Esophagus muscularis mucosa (tissue), 4 donors: ENCODE measurements around the gene ID1. TPM values are rescaled to one million over a fixed set of nuclear protein-coding genes. Genes with fewer than 3 reads are reported as not detected.
"Not testable (repeated sequence)": the region's sequence is repeated elsewhere in the genome, so short reads cannot be mapped to it uniquely, and the experiment has no call there.

Experiments
- DNase-seq: peaks from one replicate; pipeline ENCODE4 v3.0.0-alpha.2; 2017; ENCODE audit errors: extremely low spot score
- H3K27ac ChIP-seq, 4 donors: fragments of 200-600 bp; sonication (generic); replicated peaks in 1 of 4; 1 replicate in 3 of 4; 2 replicates in 1 of 4; pipeline ENCODE4 v1.5.1; 2016 to 2019; ENCODE audit warnings: mild to moderate bottlenecking in 1 of 4
- H3K27me3 ChIP-seq, 4 donors: fragments of 200-600 bp; sonication (generic); one replicate each; pipeline versions ENCODE4 v1.5.1 to v1.6.0; 2016 to 2019
- H3K36me3 ChIP-seq, 4 donors: fragments of 200-600 bp; sonication (generic); one replicate each; pipeline ENCODE4 v1.5.1; 2016 to 2019
- H3K4me1 ChIP-seq, 4 donors: fragments of 200-600 bp; sonication (generic); one replicate each; pipeline ENCODE4 v1.5.1; 2016 to 2019
- H3K4me3 ChIP-seq, 4 donors: fragments of 200-600 bp; sonication (generic); 1 replicate in 2 of 4; 2 replicates in 2 of 4; pipeline ENCODE4 v1.5.1; 2016 to 2019; ENCODE audit warnings: mild to moderate bottlenecking in 4 of 4, moderate library complexity in 1 of 4
- H3K9me3 ChIP-seq, 4 donors: fragments of 200-600 bp; sonication (generic); 1 replicate in 3 of 4; 2 replicates in 1 of 4; pipeline ENCODE4 v1.5.1; 2016 to 2019
- EP300 ChIP-seq: sonication (generic); formaldehyde crosslinking; IDR thresholded peaks from one replicate; pipeline ENCODE4 v1.6.1; 2017; ENCODE audit warnings: antibody characterized with exemption
- POLR2A ChIP-seq: fragments of 450-650 bp; IDR thresholded peaks from one replicate; pipeline ENCODE4 v1.6.1; 2017; ENCODE audit warnings: antibody characterized with exemption, moderate library complexity, mild to moderate bottlenecking, low read depth
- POLR2AphosphoS5 ChIP-seq, 2 donors: sonication (generic); formaldehyde crosslinking; IDR thresholded peaks; one replicate each; pipeline ENCODE4 v1.6.1; 2017; ENCODE audit warnings: antibody characterized with exemption in 2 of 2
- WGBS: methylation state at CpG from one replicate; pipeline ENCODE4 v1.1.5; 2018; 5-methylcytosine and 5-hydroxymethylcytosine counted together
- intact Hi-C: fragments of 100-400 bp; cut with DNase I; formaldehyde crosslinking; loops from one replicate; pipeline ENCODE4 v1.15.1; 2023
- total RNA-seq, 4 donors: library from RNA; depleted of rRNA; stranded (reverse); fragments of >200 nt; gene quantifications; one replicate each; pipeline versions ENCODE4 v1.1.0 to v1.2.1, GENCODE V29; 2016
- TF ChIP-seq, protein P1 (sequence below), 3 experiments: fragments of 200-600 bp in 2 of 3; fragments of 450-650 bp in 1 of 3; sonication (generic) in 2 of 3; IDR thresholded peaks; one replicate each; pipeline ENCODE4 v1.5.1; 2017 to 2019; ENCODE audit warnings: antibody characterized with exemption in 3 of 3, mild to moderate bottlenecking in 2 of 3, moderate library complexity in 1 of 3

Gene ID1
- total RNA-seq, 4 donors from 2014 or later = 199 to 744 (median 532) TPM

DNA sequence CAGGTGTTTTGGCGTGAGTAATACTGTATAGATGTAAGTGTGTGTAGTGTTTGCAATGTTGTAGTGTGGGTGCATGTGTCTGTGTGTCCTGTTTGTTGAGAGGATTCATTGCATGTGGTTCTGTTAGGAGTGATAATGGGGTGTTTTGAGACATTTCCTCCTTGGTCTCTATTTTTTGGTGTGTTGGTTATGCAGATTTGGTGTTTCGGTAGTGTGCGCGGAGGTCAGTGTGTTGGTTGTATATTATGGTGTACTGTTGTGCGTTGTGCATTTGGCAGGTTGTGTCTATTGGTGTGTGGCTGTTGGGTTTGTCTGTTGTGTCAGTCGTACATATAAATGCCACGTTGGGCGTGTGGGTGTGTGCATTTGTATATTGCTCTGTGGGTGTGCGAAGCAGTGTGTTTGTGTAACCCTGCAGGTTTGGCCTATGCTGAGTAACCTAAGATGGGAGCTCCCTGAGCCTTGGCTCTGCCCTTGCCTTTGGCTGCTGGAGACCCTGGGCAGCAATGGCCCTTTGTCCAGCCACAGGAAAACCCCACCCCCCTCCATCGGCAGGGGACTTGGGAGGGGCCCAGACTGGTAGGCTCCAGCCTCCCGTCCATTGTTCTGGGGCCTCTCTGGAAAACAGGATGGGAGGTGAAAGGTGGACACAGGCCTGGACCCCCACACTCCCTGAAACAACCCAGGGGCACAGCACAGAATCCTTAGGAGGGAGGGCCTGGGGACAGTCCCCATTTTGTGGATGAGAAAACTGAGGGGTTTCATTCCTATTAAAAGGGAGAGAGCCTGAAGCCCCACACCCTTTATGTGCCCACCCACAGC is 10.3 kb upstream of the ID1 start:
- intact Hi-C loops = no loop called here
- Histone ChIP-seq H3K9me3 (no peaks in the 10 kb centered on the region), H3K4me1 (peaks cover 15 to 35% (median 30%) of the 10 kb centered on the region in 4 donors), H3K27ac (peak overlapping the region; percentile 67 to 81 (median 77)), H3K27me3 (no peaks in the 10 kb centered on the region), H3K36me3 (no peaks in the 10 kb centered on the region), H3K4me3 (no peak overlapping the region)
- WGBS = 84% methylated on average over 9 of the region's 11 CpGs
- peak; percentile 33 to 39 for TF ChIP-seq POLR2AphosphoS5 (IDR thresholded peaks at IDR 0.05)
- TF ChIP-seq, protein P1, sequence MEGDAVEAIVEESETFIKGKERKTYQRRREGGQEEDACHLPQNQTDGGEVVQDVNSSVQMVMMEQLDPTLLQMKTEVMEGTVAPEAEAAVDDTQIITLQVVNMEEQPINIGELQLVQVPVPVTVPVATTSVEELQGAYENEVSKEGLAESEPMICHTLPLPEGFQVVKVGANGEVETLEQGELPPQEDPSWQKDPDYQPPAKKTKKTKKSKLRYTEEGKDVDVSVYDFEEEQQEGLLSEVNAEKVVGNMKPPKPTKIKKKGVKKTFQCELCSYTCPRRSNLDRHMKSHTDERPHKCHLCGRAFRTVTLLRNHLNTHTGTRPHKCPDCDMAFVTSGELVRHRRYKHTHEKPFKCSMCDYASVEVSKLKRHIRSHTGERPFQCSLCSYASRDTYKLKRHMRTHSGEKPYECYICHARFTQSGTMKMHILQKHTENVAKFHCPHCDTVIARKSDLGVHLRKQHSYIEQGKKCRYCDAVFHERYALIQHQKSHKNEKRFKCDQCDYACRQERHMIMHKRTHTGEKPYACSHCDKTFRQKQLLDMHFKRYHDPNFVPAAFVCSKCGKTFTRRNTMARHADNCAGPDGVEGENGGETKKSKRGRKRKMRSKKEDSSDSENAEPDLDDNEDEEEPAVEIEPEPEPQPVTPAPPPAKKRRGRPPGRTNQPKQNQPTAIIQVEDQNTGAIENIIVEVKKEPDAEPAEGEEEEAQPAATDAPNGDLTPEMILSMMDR (IDR thresholded peaks at IDR 0.05) = no peak
- DNase-seq = no peak

DNA sequence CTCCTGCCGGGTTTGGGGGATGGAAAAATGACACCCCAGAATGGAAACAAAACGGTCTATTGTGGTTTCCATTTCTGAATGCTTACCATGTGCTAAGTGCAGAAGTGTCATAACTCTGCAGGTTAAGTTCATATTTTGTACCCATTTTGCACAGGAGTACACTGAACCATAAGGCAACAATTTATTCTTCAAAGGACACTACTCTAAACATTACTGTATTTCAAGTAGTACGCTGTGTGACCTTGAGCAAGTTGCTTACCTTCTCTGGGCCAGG is 9.8 kb upstream of the ID1 start:
- Histone ChIP-seq H3K36me3 (no peaks in the 10 kb centered on the region), H3K27ac (peak overlapping the region; percentile 67 to 81 (median 77)), H3K4me1 (peaks cover 15 to 35% (median 30%) of the 10 kb centered on the region in 4 donors), H3K9me3 (no peaks in the 10 kb centered on the region), H3K27me3 (no peaks in the 10 kb centered on the region), H3K4me3 (no peak overlapping the region)
- TF ChIP-seq POLR2A = no peak
- no peak for TF ChIP-seq EP300
- TF ChIP-seq, protein P1 (IDR thresholded peaks at IDR 0.05) = no peak
- no peak for TF ChIP-seq POLR2AphosphoS5 (IDR thresholded peaks at IDR 0.05)
- intact Hi-C loops = no loop called here
- DNase-seq = no peak
- 85% methylated on average over 3 of the region's 3 CpGs for WGBS

DNA sequence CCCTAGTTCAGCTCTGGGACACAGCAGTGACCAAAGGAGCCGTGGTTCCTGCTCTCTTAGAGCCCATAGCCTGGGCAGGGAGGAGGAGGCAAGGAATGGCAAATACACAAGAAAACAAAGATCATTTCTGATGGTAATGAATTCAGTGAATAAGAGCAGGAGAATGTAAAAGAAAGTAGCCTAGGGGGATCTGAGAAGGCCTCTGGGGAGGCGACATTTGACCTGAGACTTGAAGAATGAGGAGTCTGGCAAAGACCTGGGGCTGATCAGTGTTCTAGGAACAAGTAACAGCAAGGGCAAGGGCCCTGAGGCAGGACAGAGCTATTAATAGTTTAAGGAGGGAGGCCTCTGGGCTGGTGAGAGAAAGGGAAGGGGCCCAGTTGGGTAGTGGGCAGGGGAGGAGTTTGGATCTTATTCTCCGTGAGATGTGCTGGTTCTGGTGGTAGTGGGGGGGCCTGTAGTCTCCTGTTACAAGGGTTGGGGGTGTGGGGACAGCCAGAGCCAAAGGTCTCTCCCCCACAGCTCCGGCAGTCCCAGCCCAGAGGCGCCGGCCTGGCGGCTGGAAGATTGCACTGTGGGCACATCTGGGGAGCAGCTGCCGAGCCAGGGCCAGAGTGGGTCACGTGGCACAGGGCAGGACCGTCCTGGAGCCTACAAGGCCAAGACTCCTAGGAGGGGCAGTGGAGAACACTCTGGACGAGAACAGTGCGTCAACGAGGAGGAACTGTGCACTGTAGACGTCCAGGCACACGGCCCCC is 9.3 kb upstream of the ID1 start:
- no peak for DNase-seq
- Histone ChIP-seq H3K27ac (peak overlapping the region; percentile 67 to 81 (median 77)), H3K9me3 (no peaks in the 10 kb centered on the region), H3K27me3 (no peaks in the 10 kb centered on the region), H3K36me3 (no peaks in the 10 kb centered on the region), H3K4me1 (peaks cover 15 to 35% (median 30%) of the 10 kb centered on the region in 4 donors), H3K4me3 (no peak overlapping the region)
- WGBS = 44% methylated on average over 15 of the region's 15 CpGs
- intact Hi-C loops = no loop called here
- peak; percentile 81 for TF ChIP-seq EP300
- TF ChIP-seq, protein P1 (IDR thresholded peaks at IDR 0.05) = no peak
- TF ChIP-seq POLR2AphosphoS5 (IDR thresholded peaks at IDR 0.05) = peak; percentile 85 to 87
- no peak for TF ChIP-seq POLR2A

DNA sequence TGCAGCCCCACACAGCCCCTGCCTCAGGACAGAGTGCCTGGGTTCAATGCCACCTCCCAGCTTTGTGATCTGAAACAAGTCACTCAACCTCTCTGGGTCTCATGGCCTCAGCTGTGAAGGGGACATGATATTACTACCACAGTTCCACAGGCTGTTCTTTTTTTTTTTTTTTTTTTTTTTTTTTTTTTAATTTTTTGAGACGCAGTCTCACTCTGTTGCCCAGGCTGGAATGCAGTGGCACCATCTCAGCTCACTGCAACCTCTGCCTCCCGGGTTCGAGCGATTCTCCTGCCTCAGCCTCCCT is 8.7 kb upstream of the ID1 start:
- DNase-seq, H3K27me3 ChIP-seq, H3K9me3 ChIP-seq, H3K4me3 ChIP-seq, intact Hi-C loops, H3K36me3 ChIP-seq: not testable (repeated sequence)
- H3K4me1 ChIP-seq = peaks cover 15 to 35% (median 30%) of the 10 kb centered on the region in 4 donors
- WGBS = 86% methylated on average over 4 of the region's 4 CpGs
- peak overlapping the region; percentile 67 to 81 (median 77) for H3K27ac ChIP-seq

DNA sequence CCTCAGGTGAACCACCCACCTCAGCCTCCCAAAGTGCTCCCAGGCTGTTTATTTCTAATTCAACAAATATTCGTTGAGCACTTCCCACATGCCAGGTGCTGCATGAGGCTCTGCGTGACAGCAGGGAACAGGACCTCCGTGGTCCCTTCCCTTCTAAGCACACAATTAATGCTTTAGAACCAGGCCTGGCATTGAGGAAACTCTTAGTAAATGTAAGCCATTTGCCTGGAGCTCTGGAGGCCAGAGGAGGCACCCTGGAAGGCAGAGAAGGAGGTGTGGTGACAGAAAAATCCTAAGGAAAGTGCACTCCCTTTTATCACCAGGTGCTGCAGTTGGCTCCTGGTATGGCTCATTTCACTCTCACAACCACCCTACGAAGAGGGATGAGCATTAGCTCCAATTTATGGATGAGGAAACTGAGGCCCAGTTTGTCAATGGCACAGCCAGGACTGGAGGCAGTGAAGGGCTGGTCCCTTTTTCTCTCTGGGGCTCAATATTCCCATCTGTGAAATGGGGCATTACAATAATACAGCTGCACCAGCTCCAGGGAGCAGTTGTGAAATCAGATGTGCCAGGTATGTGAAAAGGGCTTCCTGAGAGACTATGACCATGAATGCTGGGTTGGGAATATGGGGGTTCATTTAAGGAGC is 8.1 kb upstream of the ID1 start:
- WGBS = 64% methylated on average over 4 of the region's 4 CpGs
- intact Hi-C loops = no loop called here
- no peak overlapping the region for H3K4me3 ChIP-seq
- H3K4me1 ChIP-seq = peaks cover 15 to 35% (median 30%) of the 10 kb centered on the region in 4 donors
- H3K27ac ChIP-seq = peak overlapping the region; percentile 67 to 81 (median 77)
- TF ChIP-seq POLR2A = no peak
- TF ChIP-seq EP300 = no peak
- TF ChIP-seq, protein P1 (IDR thresholded peaks at IDR 0.05) = no peak
- TF ChIP-seq POLR2AphosphoS5 (IDR thresholded peaks at IDR 0.05) = no peak
- no peaks in the 10 kb centered on the region for H3K9me3 ChIP-seq
- H3K36me3 ChIP-seq = no peaks in the 10 kb centered on the region
- no peak for DNase-seq
- no peaks in the 10 kb centered on the region for H3K27me3 ChIP-seq
